ENCODE data around the gene TRRAP. TPM values are rescaled to one million over a fixed set of nuclear protein-coding genes. Genes with fewer than 3 reads are reported as not detected.

The TRRAP gene
- total and polyA plus RNA-seq, 2 of the 8 experiments (the other 6 are each of a cell fraction or from before 2014, with no cell fraction given) = 21.7 to 48.6 TPM

GRCh38 chr7:98946389-98946788 lies 68.1 kb downstream of the TRRAP start (continued):
- TF ChIP-seq TEAD4 (IDR thresholded peaks at IDR 0.05; ENCODE audit: low read depth, low read length) = no peak
- no peak for TF ChIP-seq KDM4A (IDR thresholded peaks at IDR 0.05; ENCODE audit: low read depth, low read length, severe bottlenecking)

Measured in H1 (cell line).